Stimulated activated CD8-positive, alpha-beta memory T cell treated with anti-CD3 and anti-CD28 coated beads, Interleukin-15, amount 100 ng/mL, for 48 hours (primary cell): ENCODE data around the gene GMPR2.
"Not testable (repeated sequence)": the region's sequence is repeated elsewhere in the genome, so short reads cannot be mapped to it uniquely, and the experiment has no call there.

Experiments
- DNase-seq, 2 donors: peaks; one replicate each; pipeline ENCODE4 v3.0.0-alpha.2; 2020; ENCODE audit warnings: low read depth in 2 of 2

The GMPR2 gene

GRCh38 chr14:24231263-24232120, 1.2 kb upstream of the GMPR2 start:
- DNase-seq, result no peak

DNA sequence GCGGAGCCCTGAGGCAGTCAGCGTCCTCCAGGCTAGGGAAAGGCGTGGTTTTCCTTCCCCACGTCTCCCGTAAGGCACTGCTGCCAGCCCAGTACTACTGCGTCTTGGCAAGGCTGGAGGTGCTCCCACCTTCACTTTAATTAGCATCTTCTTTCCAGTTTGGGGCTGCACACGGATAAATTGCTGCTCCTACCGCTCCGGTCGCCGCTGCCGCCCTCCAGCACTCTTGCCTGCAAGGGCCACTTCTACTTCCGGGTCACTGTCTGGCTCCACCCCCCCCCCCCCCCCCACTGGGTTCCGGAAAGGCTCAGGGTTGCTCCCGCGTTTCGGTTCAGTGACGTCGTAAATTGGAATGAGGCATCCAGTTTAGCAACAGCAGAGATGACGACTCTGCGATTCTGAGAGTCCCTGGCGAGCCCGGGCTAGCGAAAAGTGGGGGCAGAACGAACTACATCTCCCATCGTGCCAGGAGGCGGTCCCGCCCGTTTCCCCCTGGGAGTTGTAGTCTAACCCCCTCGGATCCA, 546 bp upstream of the GMPR2 start, which contains the start of gene NEDD8:
Gene NEDD8, minus strand, starts transcription at position 247 of the 524 bp plus-strand sequence. Its CDS starts 100 bp downstream, at position 147.
- peak; percentile 82 to 88 for DNase-seq

DNA sequence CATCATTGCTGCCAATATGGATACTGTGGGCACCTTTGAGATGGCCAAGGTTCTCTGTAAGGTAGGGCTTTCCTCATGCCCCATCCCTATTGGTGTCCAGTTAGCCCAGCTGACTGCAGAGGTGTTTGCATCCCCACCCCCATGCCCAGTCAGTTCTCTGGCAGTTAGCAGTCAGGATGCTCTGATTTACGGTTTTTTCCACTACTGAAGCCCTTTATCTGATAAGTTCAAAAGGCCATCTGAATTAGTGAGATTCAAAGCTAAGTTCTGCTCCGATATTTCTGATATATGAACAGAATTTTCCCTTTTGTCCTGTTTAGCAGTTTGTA, 773 bp downstream of the GMPR2 start:
- no peak for DNase-seq

DNA sequence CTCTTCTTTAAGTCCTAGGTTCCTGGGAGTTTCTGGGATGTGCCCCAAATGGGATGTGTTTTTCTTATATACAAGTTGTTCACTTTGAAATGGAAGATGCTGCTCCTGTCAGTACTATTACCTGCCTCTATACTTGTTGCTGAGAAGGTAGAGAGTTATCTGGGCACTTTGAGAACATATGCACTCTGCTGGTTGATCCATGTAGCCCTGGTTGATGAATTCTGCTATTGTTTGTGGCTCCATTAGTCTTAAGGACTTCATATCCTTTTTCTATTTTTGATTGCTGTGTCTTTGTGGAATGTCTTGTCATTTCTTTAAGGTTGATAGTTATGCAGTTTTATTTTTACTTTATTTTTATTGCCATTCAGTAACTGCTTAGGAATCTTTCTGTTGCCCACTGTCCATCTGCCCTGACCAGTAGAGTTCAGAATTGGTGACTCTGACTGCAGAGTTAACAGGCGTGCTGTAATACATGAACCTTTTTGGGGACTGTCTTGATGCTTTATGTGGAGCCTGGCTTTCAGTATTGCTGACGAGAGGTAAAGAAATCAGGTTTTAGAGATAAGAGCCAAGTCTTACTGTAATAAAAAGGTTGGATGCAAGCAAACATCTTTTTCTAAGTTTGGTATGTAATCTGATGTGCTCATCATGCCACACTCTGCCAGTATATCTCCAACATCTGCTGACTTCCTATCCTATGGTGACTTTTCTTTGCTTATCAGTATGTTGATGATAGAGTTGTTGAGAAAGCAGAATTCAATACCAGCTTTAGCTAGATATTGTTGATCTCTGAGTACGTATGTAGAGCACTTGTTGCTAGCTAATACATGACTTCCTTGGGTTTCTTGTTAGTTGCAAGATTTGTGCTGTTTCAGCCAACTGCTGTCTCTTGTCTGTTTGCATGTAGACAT, 1.6 kb downstream of the GMPR2 start:
- DNase-seq, result no peak

- DNase-seq, result no peak
Measured at GRCh38 chr14:24235804-24236688, 3.3 kb downstream of the GMPR2 start.

- DNase-seq, result no peak
Measured at GRCh38 chr14:24236689-24237462, 4.1 kb downstream of the GMPR2 start.

DNA sequence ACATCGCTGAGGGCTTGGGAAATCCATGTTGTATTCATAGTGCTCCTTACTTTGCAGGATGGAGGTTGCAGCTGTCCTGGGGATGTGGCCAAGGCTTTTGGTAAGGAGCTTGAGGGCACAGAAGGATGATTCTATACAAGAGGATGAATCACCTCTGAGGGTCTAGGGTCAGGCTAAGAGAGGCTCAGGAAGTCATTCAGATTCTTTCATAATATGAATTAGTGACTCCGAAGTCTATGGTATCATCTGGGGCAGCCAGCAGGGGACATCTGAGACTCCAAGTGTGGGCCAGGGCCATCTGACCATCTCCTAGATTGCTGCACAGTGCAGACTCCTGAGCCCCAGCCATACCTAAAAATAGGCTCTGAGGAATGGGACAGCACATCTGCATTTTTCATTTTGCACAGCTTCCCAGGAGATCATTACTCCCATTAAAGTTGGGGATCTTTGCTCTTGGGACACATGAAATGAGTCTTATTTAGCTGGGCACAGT, 4.8 kb downstream of the GMPR2 start:
- DNase-seq, result no peak

DNA sequence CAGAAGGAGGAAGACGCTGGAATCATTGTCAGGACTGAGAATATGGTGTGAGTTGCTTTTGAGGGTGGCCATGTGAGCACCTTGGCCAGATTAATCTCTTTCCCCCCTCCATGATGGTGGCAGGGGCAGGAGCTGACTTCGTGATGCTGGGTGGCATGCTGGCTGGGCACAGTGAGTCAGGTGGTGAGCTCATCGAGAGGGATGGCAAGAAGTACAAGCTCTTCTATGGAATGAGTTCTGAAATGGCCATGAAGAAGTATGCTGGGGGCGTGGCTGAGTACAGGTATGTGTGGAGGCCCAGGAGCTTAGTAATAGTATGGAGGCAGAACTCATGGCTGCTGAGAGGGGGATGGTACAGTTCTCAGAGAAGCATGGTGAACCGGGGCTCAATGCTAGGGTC, 5.4 kb downstream of the GMPR2 start:
- DNase-seq, result no peak

DNA sequence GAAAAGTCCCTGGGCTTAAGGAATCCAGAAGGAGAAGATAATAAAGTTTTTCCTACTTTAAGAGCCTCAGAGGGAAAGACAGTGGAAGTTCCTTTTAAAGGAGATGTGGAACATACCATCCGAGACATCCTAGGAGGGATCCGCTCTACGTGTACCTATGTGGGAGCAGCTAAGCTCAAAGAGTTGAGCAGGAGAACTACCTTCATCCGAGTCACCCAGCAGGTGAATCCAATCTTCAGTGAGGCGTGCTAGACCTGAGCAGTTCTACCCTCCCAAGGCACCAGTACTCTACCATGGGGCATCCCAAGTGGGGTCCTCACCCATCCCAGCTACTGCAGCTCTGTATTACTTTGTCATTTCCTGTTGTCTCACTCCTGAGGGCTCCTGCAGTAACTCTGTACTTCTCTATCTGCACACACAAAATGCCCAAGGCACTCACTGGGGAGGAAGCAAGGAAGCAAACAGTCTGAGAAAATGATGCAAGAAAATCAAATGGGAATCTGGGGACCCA, 5.9 kb downstream of the GMPR2 start:
- no peak for DNase-seq

- no peak for DNase-seq
Measured at GRCh38 chr14:24240110-24240918, 7.6 kb downstream of the GMPR2 start.

GRCh38 chr14:24241829-24242443, 9.2 kb downstream of the GMPR2 start:
- peak; percentile 90 to 93 for DNase-seq

DNA sequence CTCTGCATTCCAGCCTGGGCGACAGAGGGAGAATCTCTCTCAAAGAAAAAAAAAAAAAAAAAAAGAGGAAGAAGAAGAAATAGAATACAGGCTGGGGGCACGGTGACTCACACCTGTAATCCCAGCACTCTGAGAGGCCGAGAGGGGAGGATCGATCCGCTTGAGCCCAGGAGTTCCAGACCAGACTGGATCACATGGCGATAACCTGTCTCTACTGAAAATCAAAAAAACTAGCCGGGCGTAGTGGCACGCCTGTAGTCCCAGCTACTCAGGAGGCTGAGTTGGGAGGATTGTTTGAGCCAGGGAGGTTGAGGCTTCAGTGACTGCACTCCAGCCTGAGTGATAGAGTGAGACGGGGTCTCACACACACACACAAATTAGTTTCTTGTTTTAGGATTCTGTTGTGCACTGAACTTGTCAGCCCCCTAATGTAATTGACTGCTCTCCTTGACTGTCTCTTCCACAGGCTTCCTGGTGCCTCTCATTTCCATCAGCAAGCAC, 10.7 kb downstream of the GMPR2 start:
- no peak for DNase-seq

DNA sequence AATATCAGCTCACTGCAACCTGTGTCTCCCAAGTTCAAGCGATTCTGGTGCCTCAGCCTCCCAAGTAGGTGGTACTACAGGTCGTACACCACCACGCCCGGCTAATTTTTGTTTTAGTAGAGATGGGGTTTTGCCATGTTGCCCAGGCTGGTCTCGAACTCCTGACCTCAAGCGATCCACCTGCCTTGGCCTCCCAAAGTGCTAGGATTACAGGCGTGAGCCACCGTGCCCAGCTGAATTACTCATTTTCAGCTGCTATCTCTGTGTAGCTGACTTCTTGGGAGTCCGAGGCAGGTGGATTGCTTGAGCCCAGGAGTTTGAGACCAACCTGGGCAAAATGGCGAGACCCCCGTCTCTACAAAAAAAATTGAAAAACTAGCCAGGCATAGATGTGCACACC, 12.6 kb downstream of the GMPR2 start:
- not testable (repeated sequence) for DNase-seq

- DNase-seq, result no peak
Measured at GRCh38 chr14:24246765-24247212, 14.1 kb downstream of the GMPR2 start.

- DNase-seq, result no peak
Measured at GRCh38 chr14:24247422-24247821, 14.7 kb downstream of the GMPR2 start.

DNA sequence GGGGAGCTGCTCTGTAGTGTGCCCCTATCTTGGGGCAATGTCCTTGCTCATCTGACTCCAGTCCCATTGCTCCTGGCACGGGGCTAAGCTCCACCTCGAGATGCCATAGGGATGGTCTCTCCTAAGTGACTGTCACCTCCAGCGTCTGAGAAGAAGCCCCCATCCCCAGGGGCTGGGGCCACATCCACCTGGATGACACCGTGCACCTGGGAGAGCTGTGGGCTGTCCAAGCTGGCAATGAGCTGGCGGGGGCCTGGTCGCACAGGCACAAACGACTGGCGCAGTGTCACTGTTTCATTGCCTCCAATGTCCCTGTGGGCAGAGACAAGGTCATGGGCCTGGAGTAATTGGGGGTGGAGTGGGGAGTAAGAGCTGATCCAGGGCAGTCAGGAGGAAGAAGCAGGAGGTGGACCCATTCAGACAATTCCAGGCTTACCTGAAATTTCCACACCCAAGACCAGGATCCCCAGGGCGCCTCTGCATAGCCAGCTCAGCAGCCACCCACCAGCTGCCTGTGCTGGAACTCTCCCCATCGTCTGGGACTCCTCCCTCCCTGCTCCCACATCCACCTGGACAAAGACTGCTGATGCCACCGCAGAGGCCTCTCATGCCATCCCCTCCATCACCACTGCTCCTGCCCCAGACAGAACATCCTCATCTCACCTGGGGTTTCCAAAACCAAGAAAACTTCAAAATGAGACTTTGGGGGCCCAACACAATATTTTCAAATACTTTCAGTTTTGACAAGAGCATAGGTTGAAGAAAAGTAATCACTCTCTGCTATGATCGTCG, 16.7 kb downstream of the GMPR2 start:
- no peak for DNase-seq

- no peak for DNase-seq
Measured at GRCh38 chr14:24250354-24250753, 17.6 kb downstream of the GMPR2 start.

DNA sequence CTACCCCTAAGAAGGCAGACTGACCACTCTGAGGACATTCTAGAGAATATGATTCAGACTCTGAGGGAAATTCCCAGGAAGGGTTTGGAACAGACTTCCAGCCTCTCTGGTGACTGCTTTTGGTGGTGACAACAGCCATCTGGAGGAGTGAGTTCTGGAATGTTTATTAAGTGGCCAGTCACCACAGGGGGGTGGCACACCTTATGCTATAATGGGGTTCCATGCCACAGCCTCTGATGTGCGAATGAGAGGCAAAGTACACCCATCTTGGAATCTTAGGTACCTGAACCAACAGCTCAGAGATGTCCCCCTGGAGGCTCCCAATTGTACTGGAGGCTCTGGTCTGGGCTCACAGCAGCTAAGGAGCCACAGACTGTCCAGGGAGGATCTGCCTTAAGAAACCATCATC, 19.2 kb downstream of the GMPR2 start:
- DNase-seq, result no peak
